ENCODE data around the gene FBXL19. TPM values are rescaled to one million over a fixed set of nuclear protein-coding genes. Genes with fewer than 3 reads are reported as not detected.

Gene FBXL19
- polyA plus RNA-seq, 2 of the 4 experiments (the other 2 are of a cell fraction) = 5.6 to 21.5 TPM

DNA sequence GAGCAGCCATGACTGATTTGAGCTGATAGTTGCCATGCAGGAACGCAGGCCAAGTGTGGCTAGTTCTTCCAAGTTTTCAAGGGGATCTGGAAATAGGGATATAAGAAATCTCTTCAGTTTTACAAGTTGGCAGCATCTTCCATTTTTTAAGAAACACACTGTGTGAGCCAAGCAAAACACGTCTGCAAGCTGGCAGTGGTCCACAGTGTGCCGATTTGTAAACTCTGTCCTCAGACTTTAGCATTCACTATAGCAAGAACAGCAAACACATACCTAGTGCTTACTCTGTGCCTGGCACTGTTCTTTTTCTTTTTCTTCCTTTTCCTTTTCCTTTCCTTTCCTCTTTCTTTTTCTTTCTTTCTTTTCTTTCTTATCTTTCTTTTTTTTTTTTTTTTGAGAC, 28.4 kb downstream of the FBXL19 start:
- Histone ChIP-seq H3K4me1 (peaks cover 29% of the 10 kb centered on the region), H3K9me3 (no peaks in the 10 kb centered on the region), H3K4me3 (no peak overlapping the region), H3K4me2 (no peak overlapping the region), H3K27ac (no peak overlapping the region)
- ATAC-seq (no peak), FAIRE-seq (no peak), DNase-seq (ENCODE audit: low read depth in 1 of 2, low spot score in 1 of 2) (no peak)
- POLR2A ChIA-PET = no interaction called here
- TF ChIP-seq BHLHE40 (IDR thresholded peaks at IDR 0.05; ENCODE audit: low read depth, low read length) (no peak), ZSCAN20 (CRISPR knock-in tag; IDR thresholded peaks at IDR 0.05) (no peak), HOXB13 (CRISPR knock-in tag; IDR thresholded peaks at IDR 0.05; ENCODE audit: low read depth) (no peak), KDM1A (IDR thresholded peaks at IDR 0.05; ENCODE audit: low read depth) (no peak), TP53 (CRISPR knock-in tag; IDR thresholded peaks at IDR 0.05) (no peak), EHF (CRISPR knock-in tag; IDR thresholded peaks at IDR 0.05) (no peak), GATA3 (IDR thresholded peaks at IDR 0.05; ENCODE audit: borderline replicate concordance) (no peak), JUNB (IDR thresholded peaks at IDR 0.05) (no peak), MYC (IDR thresholded peaks at IDR 0.05; ENCODE audit: borderline replicate concordance, low read length) (no peak), HOXA7 (CRISPR knock-in tag; IDR thresholded peaks at IDR 0.05) (no peak)
- WGBS (ENCODE audit: missing lambda C conversion rate) = 49% methylated on average over 3 of the region's 3 CpGs
- CTCF ChIA-PET = interaction anchor here (1.5 to 8.2 kb wide), 4 partner anchors 10 to 920 kb away, joined by 4 to 78 read pairs (median 4); partner anchors contain the start of gene ZNF843

DNA sequence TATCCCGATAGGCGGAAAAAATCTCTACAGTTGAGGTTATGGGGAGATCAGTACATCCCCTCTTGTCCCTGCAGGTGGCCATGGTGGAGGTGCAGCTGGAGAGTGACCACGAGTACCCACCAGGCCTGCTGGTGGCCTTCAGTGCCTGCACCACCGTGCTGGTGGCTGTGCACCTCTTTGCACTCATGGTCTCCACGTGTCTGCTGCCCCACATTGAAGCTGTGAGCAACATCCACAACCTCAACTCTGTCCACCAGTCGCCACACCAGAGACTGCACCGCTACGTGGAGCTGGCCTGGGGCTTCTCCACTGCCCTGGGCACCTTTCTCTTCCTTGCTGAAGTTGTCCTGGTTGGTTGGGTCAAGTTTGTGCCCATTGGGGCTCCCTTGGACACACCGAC, 29.7 kb downstream of the FBXL19 start:
- no peak for ATAC-seq
- TF ChIP-seq GATA3 (IDR thresholded peaks at IDR 0.05; ENCODE audit: borderline replicate concordance) (no peak), NR3C1 (IDR thresholded peaks at IDR 0.05) (no peak), NFE2L2 (conservative IDR thresholded peaks at IDR 0.05; ENCODE audit: low read length) (no peak), ZFP36 (IDR thresholded peaks at IDR 0.05; ENCODE audit: borderline replicate concordance, partially characterized antibody) (no peak), CBX8 (IDR thresholded peaks at IDR 0.05) (no peak), HOXA7 (CRISPR knock-in tag; IDR thresholded peaks at IDR 0.05) (no peak), KDM5A (IDR thresholded peaks at IDR 0.05) (no peak), MAZ (IDR thresholded peaks at IDR 0.05; ENCODE audit: borderline replicate concordance, low read depth, low read length) (no peak), EHF (CRISPR knock-in tag; IDR thresholded peaks at IDR 0.05) (no peak)
- TF ChIP-seq, protein P1, sequence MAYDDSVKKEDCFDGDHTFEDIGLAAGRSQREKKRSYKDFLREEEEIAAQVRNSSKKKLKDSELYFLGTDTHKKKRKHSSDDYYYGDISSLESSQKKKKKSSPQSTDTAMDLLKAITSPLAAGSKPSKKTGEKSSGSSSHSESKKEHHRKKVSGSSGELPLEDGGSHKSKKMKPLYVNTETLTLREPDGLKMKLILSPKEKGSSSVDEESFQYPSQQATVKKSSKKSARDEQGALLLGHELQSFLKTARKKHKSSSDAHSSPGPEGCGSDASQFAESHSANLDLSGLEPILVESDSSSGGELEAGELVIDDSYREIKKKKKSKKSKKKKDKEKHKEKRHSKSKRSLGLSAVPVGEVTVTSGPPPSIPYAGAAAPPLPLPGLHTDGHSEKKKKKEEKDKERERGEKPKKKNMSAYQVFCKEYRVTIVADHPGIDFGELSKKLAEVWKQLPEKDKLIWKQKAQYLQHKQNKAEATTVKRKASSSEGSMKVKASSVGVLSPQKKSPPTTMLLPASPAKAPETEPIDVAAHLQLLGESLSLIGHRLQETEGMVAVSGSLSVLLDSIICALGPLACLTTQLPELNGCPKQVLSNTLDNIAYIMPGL (CRISPR knock-in tag; IDR thresholded peaks at IDR 0.05; ENCODE audit: borderline replicate concordance) = no peak
- TF ChIP-seq, protein P2, sequence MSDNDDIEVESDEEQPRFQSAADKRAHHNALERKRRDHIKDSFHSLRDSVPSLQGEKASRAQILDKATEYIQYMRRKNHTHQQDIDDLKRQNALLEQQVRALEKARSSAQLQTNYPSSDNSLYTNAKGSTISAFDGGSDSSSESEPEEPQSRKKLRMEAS (IDR thresholded peaks at IDR 0.05) = no peak
- H3K4me1 ChIP-seq = peaks cover 27% of the 10 kb centered on the region
- FAIRE-seq = no peak
- WGBS (ENCODE audit: missing lambda C conversion rate) = 75% methylated on average over 9 of the region's 9 CpGs
- CTCF ChIA-PET = interaction anchor here (0.6 to 8.2 kb wide), 34 partner anchors 10 to 919 kb away, joined by 3 to 78 read pairs (median 4); partner anchors contain the start of genes HSD3B7 and ZNF843
- peak overlapping the region in 1 of 2 experiments; percentile 56; a peak in 2 of 6 replicates for H3K27ac ChIP-seq
- H3K4me3 ChIP-seq = no peak overlapping the region
- no peak for DNase-seq (ENCODE audit: low read depth in 1 of 2, low spot score in 1 of 2)
- peak overlapping the region; percentile 41 for H3K4me2 ChIP-seq
- H3K9me3 ChIP-seq = no peaks in the 10 kb centered on the region
- POLR2A ChIA-PET = interaction anchor here (0.6 to 2.0 kb wide), 5 partner anchors 44 to 519 kb away, joined by 3 to 6 read pairs (median 3); partner anchors contain the start of genes TGFB1I1, ZNF646 and ZNF668

DNA sequence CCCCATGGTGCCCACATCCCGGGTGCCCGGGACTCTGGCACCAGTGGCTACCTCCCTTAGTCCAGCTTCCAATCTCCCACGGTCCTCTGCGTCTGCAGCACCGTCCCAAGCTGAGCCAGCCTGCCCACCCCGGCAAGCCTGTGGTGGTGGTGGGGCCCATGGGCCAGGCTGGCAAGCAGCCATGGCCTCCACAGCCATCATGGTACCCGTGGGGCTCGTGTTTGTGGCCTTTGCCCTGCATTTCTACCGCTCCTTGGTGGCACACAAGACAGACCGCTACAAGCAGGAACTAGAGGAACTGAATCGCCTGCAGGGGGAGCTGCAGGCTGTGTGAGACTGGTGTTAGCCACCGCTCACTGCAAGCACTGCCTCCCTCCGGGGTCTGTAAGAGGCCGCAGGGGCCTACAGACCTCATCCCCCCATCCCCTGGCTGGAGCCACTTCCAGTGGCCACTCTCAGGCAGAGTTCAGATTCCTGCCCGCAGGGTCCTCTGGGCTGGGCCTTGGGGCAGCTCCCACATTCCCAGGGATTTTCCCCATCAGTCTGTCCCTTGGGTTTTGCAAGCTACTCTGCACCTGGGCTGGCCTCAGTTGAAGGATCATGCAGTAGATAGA, 30.2 kb downstream of the FBXL19 start:
- CTCF ChIA-PET = interaction anchor here (0.6 to 8.2 kb wide), 48 partner anchors 9 to 918 kb away, joined by 3 to 78 read pairs (median 4); partner anchors contain the start of genes HSD3B7, ZNF646, ZNF668 and ZNF843
- Histone ChIP-seq H3K27ac (peak overlapping the region in 1 of 2 experiments; percentile 56; a peak in 2 of 6 replicates), H3K4me1 (peaks cover 28% of the 10 kb centered on the region), H3K4me2 (peak overlapping the region; percentile 41), H3K9me3 (no peaks in the 10 kb centered on the region), H3K4me3 (no peak overlapping the region)
- TF ChIP-seq POLR2AphosphoS2 (conservative IDR thresholded peaks at IDR 0.05; ENCODE audit: low read length) (no peak), HDAC2 (IDR thresholded peaks at IDR 0.05) (no peak), EHMT2 (IDR thresholded peaks at IDR 0.05; ENCODE audit: low read depth) (no peak), MYC (IDR thresholded peaks at IDR 0.05; ENCODE audit: borderline replicate concordance, low read length) (no peak), KDM5A (IDR thresholded peaks at IDR 0.05) (no peak), NR3C1 (IDR thresholded peaks at IDR 0.05) (no peak), RAD21 (conservative IDR thresholded peaks at IDR 0.05 in 1 of 2, IDR thresholded peaks at IDR 0.05 in 1 of 2) (peak; percentile 68 to 77), ZNF302 (CRISPR knock-in tag; IDR thresholded peaks at IDR 0.05) (no peak), SMC3 (IDR thresholded peaks at IDR 0.05) (peak; percentile 64), ESRRA (IDR thresholded peaks at IDR 0.05; ENCODE audit: borderline replicate concordance, low read length) (no peak)
- TF ChIP-seq, protein P3, sequence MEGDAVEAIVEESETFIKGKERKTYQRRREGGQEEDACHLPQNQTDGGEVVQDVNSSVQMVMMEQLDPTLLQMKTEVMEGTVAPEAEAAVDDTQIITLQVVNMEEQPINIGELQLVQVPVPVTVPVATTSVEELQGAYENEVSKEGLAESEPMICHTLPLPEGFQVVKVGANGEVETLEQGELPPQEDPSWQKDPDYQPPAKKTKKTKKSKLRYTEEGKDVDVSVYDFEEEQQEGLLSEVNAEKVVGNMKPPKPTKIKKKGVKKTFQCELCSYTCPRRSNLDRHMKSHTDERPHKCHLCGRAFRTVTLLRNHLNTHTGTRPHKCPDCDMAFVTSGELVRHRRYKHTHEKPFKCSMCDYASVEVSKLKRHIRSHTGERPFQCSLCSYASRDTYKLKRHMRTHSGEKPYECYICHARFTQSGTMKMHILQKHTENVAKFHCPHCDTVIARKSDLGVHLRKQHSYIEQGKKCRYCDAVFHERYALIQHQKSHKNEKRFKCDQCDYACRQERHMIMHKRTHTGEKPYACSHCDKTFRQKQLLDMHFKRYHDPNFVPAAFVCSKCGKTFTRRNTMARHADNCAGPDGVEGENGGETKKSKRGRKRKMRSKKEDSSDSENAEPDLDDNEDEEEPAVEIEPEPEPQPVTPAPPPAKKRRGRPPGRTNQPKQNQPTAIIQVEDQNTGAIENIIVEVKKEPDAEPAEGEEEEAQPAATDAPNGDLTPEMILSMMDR (IDR thresholded peaks at IDR 0.05) = peak; percentile 77
- TF ChIP-seq, protein P4, sequence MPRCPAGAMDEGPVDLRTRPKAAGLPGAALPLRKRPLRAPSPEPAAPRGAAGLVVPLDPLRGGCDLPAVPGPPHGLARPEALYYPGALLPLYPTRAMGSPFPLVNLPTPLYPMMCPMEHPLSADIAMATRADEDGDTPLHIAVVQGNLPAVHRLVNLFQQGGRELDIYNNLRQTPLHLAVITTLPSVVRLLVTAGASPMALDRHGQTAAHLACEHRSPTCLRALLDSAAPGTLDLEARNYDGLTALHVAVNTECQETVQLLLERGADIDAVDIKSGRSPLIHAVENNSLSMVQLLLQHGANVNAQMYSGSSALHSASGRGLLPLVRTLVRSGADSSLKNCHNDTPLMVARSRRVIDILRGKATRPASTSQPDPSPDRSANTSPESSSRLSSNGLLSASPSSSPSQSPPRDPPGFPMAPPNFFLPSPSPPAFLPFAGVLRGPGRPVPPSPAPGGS (IDR thresholded peaks at IDR 0.05) = no peak
- TF ChIP-seq, protein P5, sequence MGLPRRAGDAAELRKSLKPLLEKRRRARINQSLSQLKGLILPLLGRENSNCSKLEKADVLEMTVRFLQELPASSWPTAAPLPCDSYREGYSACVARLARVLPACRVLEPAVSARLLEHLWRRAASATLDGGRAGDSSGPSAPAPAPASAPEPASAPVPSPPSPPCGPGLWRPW (IDR thresholded peaks at IDR 0.05) = no peak
- peak; percentile 41 to 70; a peak in 4 of 6 replicates for ATAC-seq
- WGBS (ENCODE audit: missing lambda C conversion rate) = 26% methylated on average over 12 of the region's 15 CpGs
- POLR2A ChIA-PET = interaction anchor here (0.6 to 2.0 kb wide), 7 partner anchors 10 to 518 kb away, joined by 3 to 6 read pairs (median 3); partner anchors contain the start of genes FUS, TGFB1I1, ZNF646 and ZNF668
- FAIRE-seq = no peak
- DNase-seq (ENCODE audit: low read depth in 1 of 2, low spot score in 1 of 2) = peak; percentile 49 to 86

Measured in A549 (cell line).